PC-3 (cell line): Measurements from ENCODE around the gene DRC1.

Experiments used
- CTCF ChIP-seq: fragments of 300-600 bp; sonication (generic); conservative IDR thresholded peaks from 2 replicates; pipeline ENCODE4 v1.5.1; 2017; ENCODE audit warnings: antibody characterized with exemption, low read depth, mild to moderate bottlenecking, low read length
- EZH2 ChIP-seq: fragments of 300-600 bp; sonication (generic); IDR thresholded peaks from one replicate; pipeline ENCODE4 v1.6.1; 2017; ENCODE audit warnings: antibody characterized with exemption, mild to moderate bottlenecking, low read length; ENCODE audit not compliant: unreplicated experiment

DNA sequence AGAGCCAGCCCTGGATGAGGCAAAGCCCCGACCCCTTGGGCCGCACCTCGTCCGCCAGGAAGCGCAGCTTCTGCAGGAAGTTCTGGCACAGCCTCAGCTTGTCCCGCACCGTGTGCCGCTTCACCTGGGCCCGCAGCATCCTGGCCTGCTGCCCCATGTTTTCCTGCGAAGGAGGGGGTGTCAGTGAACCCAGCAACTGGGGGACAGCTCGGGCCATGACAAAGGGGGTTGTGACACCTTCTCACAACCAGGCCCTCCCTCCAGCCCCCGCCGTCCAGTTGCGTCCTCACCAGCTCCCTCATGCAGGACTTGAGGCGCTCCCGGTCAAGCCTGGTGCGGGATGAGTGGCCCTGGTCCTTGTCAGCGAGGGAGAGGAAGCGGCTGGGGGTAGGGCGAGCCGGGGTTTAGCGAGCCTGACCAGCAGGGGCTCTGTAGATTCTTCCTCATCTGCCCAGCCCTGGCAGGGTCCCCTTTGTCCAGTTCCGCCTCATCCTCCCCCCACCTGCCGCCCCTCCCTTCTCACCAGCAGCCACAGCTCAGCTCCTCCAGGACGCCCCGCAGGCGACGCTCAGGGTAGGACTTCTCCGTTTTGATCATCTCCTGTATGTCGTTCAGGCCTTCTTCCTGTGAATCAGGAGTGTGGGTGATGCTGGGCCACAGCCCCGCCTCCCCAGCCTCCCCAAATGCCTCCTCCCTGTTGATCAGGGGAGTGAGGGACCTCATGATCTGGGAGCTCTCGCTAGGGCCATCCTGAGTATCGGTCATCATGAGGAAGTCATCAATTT, 75.6 kb downstream of the DRC1 start:
- TF ChIP-seq CTCF (no peak), EZH2 (no peak)
